Measurements from ENCODE around the gene PDGFD. TPM values are rescaled to one million over a fixed set of nuclear protein-coding genes. Genes with fewer than 3 reads are reported as not detected.

The PDGFD gene
- polyA plus RNA-seq, 3 donors from 2014 or later: 58.2 to 88.0 (median 70.8) TPM

DNA sequence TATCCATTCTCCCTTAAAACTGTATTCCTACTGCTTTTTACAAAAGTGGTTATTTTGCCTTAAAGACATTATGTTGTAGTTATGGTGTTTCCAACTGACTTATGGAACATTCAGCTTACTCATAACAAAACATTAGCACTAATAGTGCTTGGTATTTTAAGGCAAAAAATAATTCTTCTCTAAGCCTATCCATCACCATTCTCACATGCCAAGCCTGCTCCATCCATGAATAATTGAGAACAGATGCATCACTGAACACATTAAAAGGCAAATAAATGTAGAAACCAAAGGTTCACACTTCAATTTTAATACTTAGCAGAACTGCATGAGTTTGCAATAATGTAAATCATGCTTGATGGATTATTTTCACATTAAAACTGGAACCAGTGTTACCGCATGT is 169.9 kb downstream of the PDGFD start:
- Mint-ChIP-seq H3K4me3 (no peak overlapping the region), H3K4me1 (no peaks in the 10 kb centered on the region), H3K27ac (no peak overlapping the region), H3K9me3 (no peaks in the 10 kb centered on the region), H3K36me3 (peaks cover 10 to 27% (median 14%) of the 10 kb centered on the region in 3 donors), H3K27me3 (ENCODE audit: low read depth in 3 of 3) (no peaks in the 10 kb centered on the region)
- DNase-seq: no peak

DNA sequence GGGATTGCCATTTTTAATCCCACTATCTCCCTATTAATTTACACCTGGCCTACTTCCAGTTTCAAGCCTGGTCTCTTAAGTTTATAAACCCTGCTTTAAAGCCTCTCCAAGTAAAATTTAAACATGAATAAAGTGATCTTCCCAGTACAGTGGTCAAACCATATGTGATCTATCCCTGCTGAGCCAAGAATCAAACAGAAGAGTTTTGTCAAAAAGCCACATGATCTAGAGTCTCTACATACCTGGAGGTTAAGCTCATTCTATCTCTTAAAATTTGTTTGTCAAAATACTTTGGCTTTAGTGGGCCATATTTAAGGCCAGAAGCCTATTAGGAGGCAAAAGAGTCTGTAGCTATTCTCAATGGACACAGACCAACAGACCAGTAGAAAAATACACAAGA is 170.4 kb downstream of the PDGFD start:
- Mint-ChIP-seq H3K27ac (no peak overlapping the region), H3K9me3 (no peaks in the 10 kb centered on the region), H3K4me3 (no peak overlapping the region), H3K4me1 (no peaks in the 10 kb centered on the region), H3K36me3 (peaks cover 6 to 23% (median 11%) of the 10 kb centered on the region in 3 donors), H3K27me3 (ENCODE audit: low read depth in 3 of 3) (no peaks in the 10 kb centered on the region)
- DNase-seq: no peak

DNA sequence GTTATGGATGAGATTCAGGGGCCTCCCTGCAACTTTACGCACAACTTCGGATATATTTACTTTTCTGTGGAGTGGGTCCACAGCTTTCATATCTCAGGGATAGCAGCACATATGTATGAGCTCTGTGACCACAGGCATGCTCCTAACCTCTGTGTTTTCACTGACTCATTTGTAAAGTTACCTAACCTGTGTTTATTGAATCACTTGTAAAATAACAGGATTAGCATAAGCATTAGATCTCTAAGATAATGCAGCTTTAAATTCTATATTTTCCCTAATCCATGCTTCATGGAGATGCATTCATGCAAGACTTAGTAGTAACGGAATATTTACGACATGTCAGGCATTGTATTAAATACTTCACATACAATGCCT is 175.4 kb downstream of the PDGFD start:
- Mint-ChIP-seq H3K4me1 (peaks cover 7 to 19% of the 10 kb centered on the region in 2 donors), H3K27me3 (ENCODE audit: low read depth in 3 of 3) (peaks cover 0 to 2% (median 0%) of the 10 kb centered on the region in 3 donors), H3K9me3 (peaks cover 0 to 5% (median 0%) of the 10 kb centered on the region in 6 donors), H3K4me3 (no peak overlapping the region), H3K36me3 (peaks cover 11 to 28% (median 22%) of the 10 kb centered on the region in 3 donors), H3K27ac (no peak overlapping the region)
- no peak for DNase-seq

- H3K4me1 Mint-ChIP-seq: peaks cover 8 to 19% of the 10 kb centered on the region in 2 donors
- H3K27me3 Mint-ChIP-seq (ENCODE audit: low read depth in 3 of 3): peaks cover 0 to 2% (median 0%) of the 10 kb centered on the region in 3 donors
These were observed 176.0 kb downstream of the PDGFD start for GRCh38 chr11:103987629-103988594.

GRCh38 chr11:103985041-103985440 is 178.9 kb downstream of the PDGFD start:
- no peak for DNase-seq
- H3K4me3 Mint-ChIP-seq: no peak overlapping the region
- peaks cover 8 to 19% of the 10 kb centered on the region in 2 donors for H3K4me1 Mint-ChIP-seq
- peaks cover 0 to 5% (median 0%) of the 10 kb centered on the region in 6 donors for H3K9me3 Mint-ChIP-seq
- peaks cover 0 to 4% (median 0%) of the 10 kb centered on the region in 3 donors for H3K27me3 Mint-ChIP-seq (ENCODE audit: low read depth in 3 of 3)
- H3K36me3 Mint-ChIP-seq: peaks cover 17 to 34% (median 23%) of the 10 kb centered on the region in 3 donors
- H3K27ac Mint-ChIP-seq: peak overlapping the region in 1 of 6 donors; percentile 22

More at GRCh38 chr11:103987629-103988594, 176.0 kb downstream of the PDGFD start:
- DNase-seq: no peak
- peaks cover 13 to 32% (median 23%) of the 10 kb centered on the region in 3 donors for H3K36me3 Mint-ChIP-seq
- peak overlapping the region in 1 of 6 donors; percentile 14 for H3K27ac Mint-ChIP-seq
- H3K9me3 Mint-ChIP-seq: peaks cover 0 to 5% (median 0%) of the 10 kb centered on the region in 6 donors
- no peak overlapping the region for H3K4me3 Mint-ChIP-seq

DNA sequence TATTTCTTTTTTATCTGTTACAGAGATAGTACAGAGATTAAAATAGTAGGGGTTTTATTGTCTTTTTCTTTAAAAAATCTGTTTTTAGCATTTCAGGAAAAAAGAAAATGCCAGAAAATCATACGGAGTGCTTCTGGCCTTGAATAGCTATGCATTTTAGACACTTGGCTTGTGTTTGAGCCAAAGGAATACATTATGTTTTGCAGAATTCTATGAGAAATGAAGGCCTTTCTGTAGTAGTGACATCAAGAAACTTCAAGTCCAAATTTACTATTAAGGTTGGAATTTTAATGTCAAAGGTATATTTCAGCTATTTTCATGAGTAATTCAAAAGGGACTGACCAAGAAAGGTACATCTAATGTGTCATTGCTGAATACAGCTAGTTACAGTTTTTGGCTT is 183.8 kb downstream of the PDGFD start:
- DNase-seq: no peak
- H3K4me1 Mint-ChIP-seq: peaks cover 1 to 7% of the 10 kb centered on the region in 2 donors
- no peak overlapping the region for H3K4me3 Mint-ChIP-seq
- peaks cover 30 to 57% (median 34%) of the 10 kb centered on the region in 3 donors for H3K36me3 Mint-ChIP-seq
- H3K27me3 Mint-ChIP-seq (ENCODE audit: low read depth in 3 of 3): peaks cover 0 to 2% (median 0%) of the 10 kb centered on the region in 3 donors
- H3K27ac Mint-ChIP-seq: no peak overlapping the region
- H3K9me3 Mint-ChIP-seq: peaks cover 0 to 5% (median 0%) of the 10 kb centered on the region in 6 donors

DNA sequence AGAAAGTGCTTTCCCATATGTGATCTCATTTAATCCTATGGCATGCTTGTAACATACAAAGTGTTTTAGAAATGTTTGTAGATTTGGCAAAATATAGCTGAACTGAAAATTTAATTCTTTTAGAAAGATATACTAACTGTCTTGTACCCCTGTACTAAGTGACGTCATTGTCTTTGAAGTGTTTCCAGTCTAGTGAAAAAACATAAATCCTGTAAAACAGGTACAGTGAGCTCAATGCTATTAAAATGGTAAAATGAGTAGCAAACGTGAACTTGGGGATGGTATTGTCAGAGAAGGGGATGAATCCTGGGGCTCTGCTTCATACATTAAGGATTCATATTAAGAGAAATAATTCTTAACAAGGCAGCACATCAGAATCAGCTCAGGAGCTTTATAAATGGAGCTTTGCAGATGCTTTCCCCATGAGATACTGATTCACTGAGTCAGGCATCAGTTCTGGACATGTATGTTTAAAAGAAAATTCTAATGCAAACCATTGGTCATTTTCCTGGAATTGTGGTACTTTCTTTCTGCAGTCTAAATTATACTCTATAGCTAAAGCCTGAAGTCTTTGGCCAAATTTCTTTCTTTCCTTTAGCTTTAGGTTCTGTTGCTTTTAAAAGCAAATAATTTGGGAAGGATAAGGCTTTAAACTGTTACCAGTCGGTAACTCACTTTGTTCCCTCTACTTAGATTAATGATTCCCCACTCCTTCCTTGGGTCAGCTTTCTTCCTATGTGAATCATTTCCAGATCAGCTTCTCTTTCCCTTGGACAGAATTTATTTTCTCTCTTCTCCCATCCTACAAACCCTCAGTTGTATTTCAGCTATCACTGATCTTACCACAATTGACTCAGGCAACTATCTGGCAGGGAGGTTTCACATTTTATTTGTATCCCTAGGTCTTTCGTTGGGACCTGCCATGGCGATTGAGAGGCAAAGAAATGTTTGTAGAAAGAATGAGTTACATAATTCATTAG is 185.0 kb downstream of the PDGFD start:
- Mint-ChIP-seq H3K9me3 (peaks cover 0 to 2% (median 0%) of the 10 kb centered on the region in 6 donors), H3K36me3 (peaks cover 24 to 52% (median 32%) of the 10 kb centered on the region in 3 donors), H3K27ac (no peak overlapping the region), H3K27me3 (ENCODE audit: low read depth in 3 of 3) (peaks cover 0 to 2% (median 0%) of the 10 kb centered on the region in 3 donors), H3K4me1 (peaks cover under 1 to 1% of the 10 kb centered on the region in 2 donors), H3K4me3 (no peak overlapping the region)
- DNase-seq: no peak

DNA sequence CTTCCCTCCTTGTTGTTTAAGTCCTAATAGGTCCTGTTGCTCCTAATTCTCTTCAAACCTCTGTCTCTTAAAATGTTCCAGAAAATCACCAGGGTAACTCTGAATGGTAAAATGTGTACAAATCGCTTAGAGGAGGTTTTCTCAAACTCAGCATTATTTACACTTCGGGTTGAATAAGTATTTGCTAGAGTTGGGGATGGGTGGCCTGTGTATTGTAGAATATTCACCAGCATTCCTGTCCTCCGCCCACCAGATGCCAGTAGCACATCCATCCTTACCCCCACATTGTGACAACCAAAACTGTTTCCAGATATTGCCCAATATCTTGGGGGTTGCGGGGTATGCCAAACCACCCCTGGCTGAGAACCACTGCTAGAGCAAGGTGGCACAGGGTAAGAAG is 191.9 kb downstream of the PDGFD start:
- Mint-ChIP-seq H3K4me1 (peaks cover 14 to 27% of the 10 kb centered on the region in 2 donors), H3K9me3 (no peaks in the 10 kb centered on the region), H3K36me3 (peaks cover 15 to 22% (median 17%) of the 10 kb centered on the region in 3 donors), H3K27me3 (ENCODE audit: low read depth in 3 of 3) (peaks cover 0 to 2% (median 0%) of the 10 kb centered on the region in 3 donors), H3K4me3 (no peak overlapping the region), H3K27ac (no peak overlapping the region)
- no peak for DNase-seq

GRCh38 chr11:103970701-103971249 is 193.2 kb downstream of the PDGFD start:
- Mint-ChIP-seq H3K27me3 (ENCODE audit: low read depth in 3 of 3) (peaks cover 0 to 2% (median 0%) of the 10 kb centered on the region in 3 donors), H3K27ac (no peak overlapping the region), H3K4me1 (peaks cover 14 to 27% of the 10 kb centered on the region in 2 donors), H3K9me3 (no peaks in the 10 kb centered on the region), H3K36me3 (peaks cover 5 to 10% (median 9%) of the 10 kb centered on the region in 3 donors), H3K4me3 (no peak overlapping the region)
- no peak for DNase-seq

DNA sequence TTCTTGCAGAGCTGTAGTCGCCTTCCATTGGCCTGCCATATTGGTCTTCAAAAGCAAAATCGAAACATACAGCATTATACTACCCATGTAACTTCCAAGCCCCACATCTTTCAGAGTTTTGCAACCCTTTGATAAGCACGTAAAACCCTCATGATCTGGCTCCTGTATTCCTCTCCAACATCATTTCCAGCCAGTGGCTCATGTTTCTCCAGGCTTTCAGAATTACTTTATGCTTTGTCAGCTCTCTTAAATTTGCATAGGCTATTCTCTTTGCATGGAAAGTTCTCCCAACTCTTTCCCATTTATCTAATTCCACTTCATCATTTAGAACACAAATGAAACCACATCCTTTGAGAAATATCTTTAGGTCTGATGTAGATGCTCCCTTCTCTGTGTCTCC is 195.3 kb downstream of the PDGFD start:
- Mint-ChIP-seq H3K27ac (no peak overlapping the region), H3K9me3 (no peaks in the 10 kb centered on the region), H3K4me1 (peaks cover 15 to 27% of the 10 kb centered on the region in 2 donors), H3K4me3 (no peak overlapping the region), H3K36me3 (peaks cover 2 to 11% (median 9%) of the 10 kb centered on the region in 3 donors), H3K27me3 (ENCODE audit: low read depth in 3 of 3) (peaks cover 0 to 2% (median 0%) of the 10 kb centered on the region in 3 donors)
- no peak for DNase-seq

DNA sequence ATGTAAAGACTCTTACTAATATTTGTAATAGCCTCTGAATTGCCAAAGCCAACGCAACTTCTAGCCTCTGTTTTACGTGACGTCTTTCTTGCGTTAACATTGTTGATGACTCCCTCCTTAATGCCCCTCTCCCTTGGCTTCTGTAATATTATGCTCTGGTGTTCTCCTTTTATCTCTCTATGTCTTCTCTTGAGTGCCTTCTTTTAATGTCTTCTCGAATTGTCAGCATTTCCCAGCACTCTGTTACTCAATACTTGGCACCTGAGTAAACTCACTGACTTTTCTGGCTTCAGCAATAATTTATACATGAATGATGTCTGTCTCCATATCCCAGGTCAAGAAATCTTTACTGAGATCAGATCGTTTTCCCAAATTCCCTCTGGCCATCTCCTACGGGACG is 196.0 kb downstream of the PDGFD start:
- Mint-ChIP-seq H3K27ac (no peak overlapping the region), H3K9me3 (no peaks in the 10 kb centered on the region), H3K4me3 (no peak overlapping the region), H3K4me1 (peaks cover 15 to 27% of the 10 kb centered on the region in 2 donors), H3K36me3 (peaks cover 0 to 11% (median 9%) of the 10 kb centered on the region in 3 donors), H3K27me3 (ENCODE audit: low read depth in 3 of 3) (peaks cover 0 to 2% (median 0%) of the 10 kb centered on the region in 3 donors)
- no peak for DNase-seq

- Mint-ChIP-seq H3K9me3 (no peaks in the 10 kb centered on the region), H3K36me3 (peaks cover 6 to 17% (median 15%) of the 10 kb centered on the region in 3 donors), H3K4me1 (peaks cover 32 to 36% of the 10 kb centered on the region in 2 donors), H3K4me3 (no peak overlapping the region), H3K27ac (no peak overlapping the region), H3K27me3 (ENCODE audit: low read depth in 3 of 3) (no peaks in the 10 kb centered on the region)
- DNase-seq: no peak
These were observed 199.6 kb downstream of the PDGFD start for GRCh38 chr11:103964390-103964789.

DNA sequence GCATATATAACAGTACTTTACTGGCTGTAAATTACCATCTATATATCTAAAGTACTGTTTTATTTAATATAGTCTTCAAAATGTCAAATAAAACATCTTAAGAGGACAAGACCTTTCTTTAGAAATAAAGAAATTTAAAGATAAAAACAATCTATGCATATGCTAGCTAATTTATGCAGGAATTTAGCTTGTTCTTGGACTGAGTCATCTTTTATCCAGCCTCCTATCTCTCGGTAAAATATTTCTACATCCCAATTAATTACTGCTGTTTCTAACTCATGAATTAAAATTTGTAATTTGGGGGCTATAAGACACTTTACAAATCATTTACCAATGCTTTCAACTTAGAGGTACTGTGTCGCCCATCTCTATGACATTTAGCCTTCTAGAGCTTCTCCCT is 200.3 kb downstream of the PDGFD start:
- peaks cover 33 to 36% of the 10 kb centered on the region in 2 donors for H3K4me1 Mint-ChIP-seq

More for the DNA sequence above, 200.3 kb downstream of the PDGFD start:
- DNase-seq: no peak
- no peak overlapping the region for H3K27ac Mint-ChIP-seq
- H3K36me3 Mint-ChIP-seq: peaks cover 9 to 17% (median 12%) of the 10 kb centered on the region in 3 donors
- no peak overlapping the region for H3K4me3 Mint-ChIP-seq
- H3K9me3 Mint-ChIP-seq: no peaks in the 10 kb centered on the region
- peaks cover 0 to under 1% (median 0%) of the 10 kb centered on the region in 3 donors for H3K27me3 Mint-ChIP-seq (ENCODE audit: low read depth in 3 of 3)

Data from immature natural killer cell (primary cell).